DND-41 (cell line): ENCODE results near the gene TSKS.

Experiments used
- CTCF ChIP-seq: IDR thresholded peaks from 2 replicates; pipeline ENCODE4 v1.5.1; 2012; ENCODE audit warnings: borderline replicate concordance, low read length, moderate library complexity, mild to moderate bottlenecking; ENCODE audit not compliant: poor library complexity, severe bottlenecking; ENCODE audit errors: extremely low read depth
- EZH2 ChIP-seq: IDR thresholded peaks from 3 replicates; pipeline ENCODE4 v1.6.1; 2012; ENCODE audit warnings: borderline replicate concordance, low read depth, mild to moderate bottlenecking, moderate library complexity, low read length, inconsistent platforms; ENCODE audit not compliant: severe bottlenecking

GRCh38 chr19:49766930-49767299 lies 3.8 kb upstream of the TSKS start, which contains the start of gene AP2A1:
- no peak for TF ChIP-seq CTCF
- TF ChIP-seq EZH2 = no peak
